Tibial nerve (tissue), 4 donors: ENCODE measurements around the gene RXRG.

ENCODE experiments used
- EP300 ChIP-seq, 2 donors: sonication (generic); formaldehyde crosslinking; IDR thresholded peaks; one replicate each; pipeline ENCODE4 v1.6.1; 2017; ENCODE audit warnings: antibody characterized with exemption in 2 of 2, mild to moderate bottlenecking in 1 of 2
- POLR2A ChIP-seq, 2 donors: fragments of 450-650 bp; IDR thresholded peaks; one replicate each; pipeline ENCODE4 v1.6.1; 2017; ENCODE audit warnings: antibody characterized with exemption in 2 of 2, mild to moderate bottlenecking in 2 of 2, moderate library complexity in 2 of 2
- TF ChIP-seq, protein P1 (sequence below), 5 experiments: fragments of 200-600 bp in 3 of 5; fragments of 450-650 bp in 2 of 5; sonication (generic) in 3 of 5; IDR thresholded peaks; one replicate each; pipeline ENCODE4 v1.5.1; 2016 to 2019; ENCODE audit warnings: antibody characterized with exemption in 5 of 5, mild to moderate bottlenecking in 3 of 5, moderate library complexity in 2 of 5

DNA sequence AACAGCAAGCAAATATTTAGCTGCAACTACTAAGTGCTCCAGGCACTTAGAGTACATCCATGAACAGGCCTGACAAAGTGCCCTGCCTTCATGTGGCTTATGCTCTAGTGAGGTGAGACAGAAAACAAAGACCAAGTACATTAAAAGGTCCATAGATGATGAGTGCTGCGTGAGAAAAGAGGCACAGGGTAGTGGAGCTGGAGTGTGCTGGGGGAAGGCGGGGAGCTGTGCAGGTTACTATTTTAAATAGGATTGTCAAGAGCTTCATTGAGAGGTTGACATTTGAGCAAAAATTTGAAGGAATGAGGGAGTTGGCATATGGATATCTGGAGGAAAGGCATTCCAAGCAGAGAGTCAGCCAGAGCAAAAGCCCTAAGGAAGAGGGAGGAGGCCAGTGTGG lies 29.3 kb upstream of the RXRG start:
- TF ChIP-seq, protein P1, sequence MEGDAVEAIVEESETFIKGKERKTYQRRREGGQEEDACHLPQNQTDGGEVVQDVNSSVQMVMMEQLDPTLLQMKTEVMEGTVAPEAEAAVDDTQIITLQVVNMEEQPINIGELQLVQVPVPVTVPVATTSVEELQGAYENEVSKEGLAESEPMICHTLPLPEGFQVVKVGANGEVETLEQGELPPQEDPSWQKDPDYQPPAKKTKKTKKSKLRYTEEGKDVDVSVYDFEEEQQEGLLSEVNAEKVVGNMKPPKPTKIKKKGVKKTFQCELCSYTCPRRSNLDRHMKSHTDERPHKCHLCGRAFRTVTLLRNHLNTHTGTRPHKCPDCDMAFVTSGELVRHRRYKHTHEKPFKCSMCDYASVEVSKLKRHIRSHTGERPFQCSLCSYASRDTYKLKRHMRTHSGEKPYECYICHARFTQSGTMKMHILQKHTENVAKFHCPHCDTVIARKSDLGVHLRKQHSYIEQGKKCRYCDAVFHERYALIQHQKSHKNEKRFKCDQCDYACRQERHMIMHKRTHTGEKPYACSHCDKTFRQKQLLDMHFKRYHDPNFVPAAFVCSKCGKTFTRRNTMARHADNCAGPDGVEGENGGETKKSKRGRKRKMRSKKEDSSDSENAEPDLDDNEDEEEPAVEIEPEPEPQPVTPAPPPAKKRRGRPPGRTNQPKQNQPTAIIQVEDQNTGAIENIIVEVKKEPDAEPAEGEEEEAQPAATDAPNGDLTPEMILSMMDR (IDR thresholded peaks at IDR 0.05), result no peak
- TF ChIP-seq POLR2A (IDR thresholded peaks at IDR 0.05), result no peak
- TF ChIP-seq EP300 (IDR thresholded peaks at IDR 0.05), result no peak
